Ectodermal cell (in vitro differentiated cells): ENCODE measurements around the gene ALG1L2.
"Not testable (repeated sequence)": the region's sequence is repeated elsewhere in the genome, so short reads cannot be mapped to it uniquely, and the experiment has no call there.

ENCODE experiments used
- H3K27ac ChIP-seq: 2 replicates; pipeline ENCODE4 v1.7.0; 2013; ENCODE audit warnings: mild to moderate bottlenecking, low read depth, low read length; ENCODE audit not compliant: insufficient read depth, poor library complexity, severe bottlenecking
- H3K27me3 ChIP-seq: 2 replicates; pipeline ENCODE4 v1.7.0; 2013; ENCODE audit warnings: mild to moderate bottlenecking, low read length; ENCODE audit not compliant: insufficient read depth, control insufficient read depth, poor library complexity, severe bottlenecking
- H3K36me3 ChIP-seq: one replicate; pipeline ENCODE4 v1.7.0; 2013; ENCODE audit warnings: low read length; ENCODE audit not compliant: control insufficient read depth, insufficient read depth
- H3K4me1 ChIP-seq: one replicate; pipeline ENCODE4 v1.7.0; 2013; ENCODE audit warnings: low read length; ENCODE audit not compliant: control insufficient read depth, insufficient read depth
- H3K4me3 ChIP-seq: 2 replicates; pipeline ENCODE4 v1.7.0; 2013; ENCODE audit warnings: low read depth, low read length, control low read depth; ENCODE audit not compliant: insufficient read depth
- H3K9me3 ChIP-seq: 2 replicates; pipeline ENCODE4 v1.7.0; 2013; ENCODE audit warnings: mild to moderate bottlenecking, low read length, moderate library complexity; ENCODE audit not compliant: control insufficient read depth
- WGBS, 2 experiments: methylation state at CpG; one replicate each; pipeline ENCODE4 v1.1.7; 2013; ENCODE audit warnings: missing lambda C conversion rate in 2 of 2; 5-methylcytosine and 5-hydroxymethylcytosine counted together

The ALG1L2 gene

DNA sequence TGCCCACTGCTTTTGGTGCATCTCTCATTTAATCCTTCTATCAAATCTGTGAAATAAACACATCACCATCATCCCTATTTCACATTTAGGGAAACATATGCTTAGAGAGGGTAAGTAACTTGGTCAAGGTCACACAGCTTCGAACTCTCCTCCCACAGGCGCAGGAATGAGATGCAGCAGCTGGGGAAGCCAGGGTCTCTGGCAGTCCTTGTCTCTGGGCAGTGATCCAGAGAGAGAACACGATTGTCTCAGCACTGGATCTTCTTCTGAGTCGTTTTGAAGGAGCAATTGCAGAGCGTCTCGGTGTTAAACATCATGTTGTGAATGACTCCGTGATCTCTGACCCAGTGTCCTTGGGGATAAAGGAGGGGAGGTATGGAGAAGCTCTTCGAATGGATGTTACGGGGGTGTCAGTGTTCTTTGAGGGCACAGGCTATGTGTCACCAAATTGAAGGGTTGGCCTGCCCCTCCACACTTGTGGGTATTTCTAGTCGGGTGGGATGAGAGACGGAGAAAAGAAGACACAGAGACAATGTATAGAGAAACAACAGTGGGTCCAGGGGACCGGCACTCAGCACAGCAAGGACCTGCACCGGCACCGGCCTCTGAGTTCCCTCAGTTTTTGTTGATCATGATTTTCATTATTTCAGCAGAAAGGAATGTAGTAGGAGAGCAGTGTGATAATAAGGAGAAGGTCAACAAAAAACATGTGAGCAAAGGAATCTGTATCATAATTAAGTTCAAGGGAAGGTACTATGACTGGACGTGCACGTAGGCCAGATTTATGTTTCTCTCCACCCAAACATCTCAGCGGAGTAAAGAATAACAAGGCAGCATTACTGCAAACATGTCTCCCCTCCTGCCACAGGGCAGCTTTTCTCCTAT, 41.5 kb downstream of the ALG1L2 start:
- H3K9me3 ChIP-seq, H3K4me1 ChIP-seq, H3K36me3 ChIP-seq, H3K4me3 ChIP-seq, H3K27ac ChIP-seq, H3K27me3 ChIP-seq: not testable (repeated sequence)
- WGBS, 2 experiments: 85 to 91% methylated on average over 15 to 17 of the region's 17 CpGs

- not testable (repeated sequence) for H3K4me1 ChIP-seq, H3K27me3 ChIP-seq, H3K4me3 ChIP-seq, H3K36me3 ChIP-seq, H3K27ac ChIP-seq, H3K9me3 ChIP-seq
- 85 to 86% methylated on average over 2 of the region's 2 CpGs for WGBS, 2 experiments
Observed at GRCh38 chr3:130125406-130125805, 43.8 kb downstream of the ALG1L2 start.

DNA sequence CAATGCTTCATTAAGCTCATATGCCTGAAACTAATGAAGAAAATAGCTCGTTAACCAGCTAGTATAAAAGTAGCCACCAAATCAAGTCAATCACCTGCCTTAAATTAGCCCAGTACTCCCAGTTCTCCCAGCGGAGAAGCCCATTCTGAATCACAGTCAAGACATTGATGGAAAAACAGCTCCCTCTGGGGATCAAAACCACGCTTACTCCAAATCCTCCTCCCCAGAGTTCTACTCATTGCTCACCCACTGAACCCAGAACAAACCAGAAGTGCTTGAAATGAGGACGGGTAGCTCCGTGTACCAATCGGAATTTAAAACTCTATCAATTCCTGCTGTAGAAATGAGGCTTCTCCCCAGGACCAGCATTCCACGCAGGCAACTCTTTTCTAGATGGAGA, 54.7 kb downstream of the ALG1L2 start:
- H3K9me3 ChIP-seq, H3K36me3 ChIP-seq, H3K4me1 ChIP-seq, H3K27ac ChIP-seq, H3K27me3 ChIP-seq, H3K4me3 ChIP-seq: not testable (repeated sequence)
- 73% methylated on average over 7 of the region's 7 CpGs for WGBS, 2 experiments

GRCh38 chr3:130137685-130138084, 56.1 kb downstream of the ALG1L2 start:
- H3K4me1 ChIP-seq, H3K9me3 ChIP-seq, H3K36me3 ChIP-seq, H3K27me3 ChIP-seq, H3K27ac ChIP-seq, H3K4me3 ChIP-seq: not testable (repeated sequence)
- WGBS, 2 experiments: 93 to 100% methylated on average over 1 of the region's 2 CpGs

DNA sequence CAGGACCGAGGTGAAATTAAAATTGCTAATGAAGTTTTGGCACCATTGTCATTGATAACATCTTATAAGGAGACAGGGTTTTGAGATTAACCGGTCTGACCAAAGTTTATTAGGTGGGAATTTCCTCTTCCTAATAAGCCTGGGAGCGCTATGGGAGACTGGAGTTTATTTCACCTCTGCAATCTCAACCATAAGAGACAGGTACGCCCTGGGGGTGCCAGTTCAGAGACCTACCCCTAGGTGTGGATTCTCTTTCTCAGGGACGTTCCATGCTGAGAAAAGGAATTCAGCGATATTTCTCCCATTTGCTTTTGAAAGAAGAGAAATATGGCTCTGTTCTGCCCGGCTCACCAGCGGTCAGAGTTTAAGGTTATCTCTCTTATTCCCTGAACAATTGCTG, 57.4 kb downstream of the ALG1L2 start:
- H3K4me3 ChIP-seq, H3K27me3 ChIP-seq, H3K4me1 ChIP-seq, H3K9me3 ChIP-seq, H3K27ac ChIP-seq, H3K36me3 ChIP-seq: not testable (repeated sequence)
- WGBS, 2 experiments: 52% methylated on average over 4 to 6 of the region's 8 CpGs

DNA sequence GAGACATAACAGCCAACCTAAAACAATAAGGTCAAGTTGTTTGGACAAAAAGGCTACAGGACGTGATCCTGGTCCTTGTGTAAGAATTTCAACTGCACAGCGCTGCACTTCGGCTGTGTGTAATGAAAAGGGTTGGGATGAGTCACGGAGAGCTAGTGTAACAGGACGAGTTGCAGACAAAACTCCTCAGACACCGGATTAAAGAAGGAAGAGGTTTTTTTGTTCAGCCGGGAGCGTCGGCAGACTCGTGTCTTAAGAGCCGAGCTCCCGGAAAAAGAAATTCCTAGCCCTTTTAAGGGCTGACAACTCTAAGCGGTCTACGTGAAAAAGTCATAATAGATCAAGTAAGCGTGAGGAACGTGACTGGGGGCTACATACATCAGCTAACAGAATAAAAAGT, 59.1 kb downstream of the ALG1L2 start:
- H3K27me3 ChIP-seq, H3K36me3 ChIP-seq, H3K4me1 ChIP-seq, H3K4me3 ChIP-seq, H3K27ac ChIP-seq, H3K9me3 ChIP-seq: not testable (repeated sequence)
- 75 to 79% methylated on average over 14 to 16 of the region's 16 CpGs for WGBS, 2 experiments

GRCh38 chr3:130143648-130144327, 62.2 kb downstream of the ALG1L2 start:
- 84 to 86% methylated on average over 12 of the region's 13 CpGs for WGBS, 2 experiments
- not testable (repeated sequence) for H3K9me3 ChIP-seq, H3K4me3 ChIP-seq, H3K4me1 ChIP-seq, H3K27ac ChIP-seq, H3K27me3 ChIP-seq, H3K36me3 ChIP-seq

- H3K9me3 ChIP-seq, H3K27ac ChIP-seq, H3K4me3 ChIP-seq, H3K36me3 ChIP-seq, H3K4me1 ChIP-seq, H3K27me3 ChIP-seq: not testable (repeated sequence)
- WGBS, 2 experiments: 94 to 95% methylated on average over 9 of the region's 9 CpGs
Observed at GRCh38 chr3:130144328-130144650, 62.7 kb downstream of the ALG1L2 start.

- not testable (repeated sequence) for H3K27me3 ChIP-seq, H3K36me3 ChIP-seq, H3K9me3 ChIP-seq, H3K27ac ChIP-seq, H3K4me3 ChIP-seq, H3K4me1 ChIP-seq
- WGBS, 2 experiments: 87 to 92% methylated on average over 4 to 5 of the region's 5 CpGs
Observed at GRCh38 chr3:130145456-130145855, 63.8 kb downstream of the ALG1L2 start.

DNA sequence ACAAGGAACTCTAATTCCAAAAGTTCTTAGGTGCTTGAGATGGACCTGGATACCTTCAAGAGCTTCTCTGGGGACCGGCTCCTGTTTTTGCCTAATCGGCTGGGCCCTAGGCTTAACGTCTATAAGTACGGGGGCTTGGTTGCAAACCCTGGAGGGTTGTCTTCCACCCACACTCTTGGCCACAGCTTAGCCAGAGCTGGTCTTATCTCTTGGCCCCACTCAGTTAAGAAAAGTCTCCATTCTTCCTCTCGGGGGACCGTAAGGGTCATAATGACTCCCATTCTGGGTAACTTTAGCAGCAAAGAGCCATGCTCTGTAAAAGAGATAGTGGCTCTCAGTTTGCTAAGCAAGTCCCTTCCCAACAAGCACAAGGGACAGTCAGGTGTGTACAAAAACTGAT, 64.8 kb downstream of the ALG1L2 start:
- 94 to 96% methylated on average over 6 of the region's 6 CpGs for WGBS, 2 experiments
- not testable (repeated sequence) for H3K4me3 ChIP-seq, H3K36me3 ChIP-seq, H3K4me1 ChIP-seq, H3K9me3 ChIP-seq, H3K27ac ChIP-seq, H3K27me3 ChIP-seq
